GM23338 (cell line): Measurements from ENCODE around the gene GGNBP2.
"Not testable (repeated sequence)": the region's sequence is repeated elsewhere in the genome, so short reads cannot be mapped to it uniquely, and the experiment has no call there.

Source experiments
- CREB1 ChIP-seq: fragments of 250-450 bp; sonication (Bioruptor Pico); IDR thresholded peaks from 2 replicates; pipeline ENCODE4 v1.5.0; 2020; ENCODE audit warnings: low read depth, mild to moderate bottlenecking, moderate library complexity
- EZH2 ChIP-seq: fragments of 200-600 bp; sonication (generic); IDR thresholded peaks from one replicate; pipeline ENCODE4 v1.8.0; 2017; ENCODE audit warnings: antibody characterized with exemption, mild to moderate bottlenecking, low read depth; ENCODE audit not compliant: unreplicated experiment
- EZH2phosphoT487 ChIP-seq: fragments of 200-600 bp; sonication (generic); IDR thresholded peaks from one replicate; pipeline ENCODE4 v1.8.1; 2018; ENCODE audit warnings: antibody characterized with exemption; ENCODE audit not compliant: unreplicated experiment
- JUNB ChIP-seq: IDR thresholded peaks from one replicate; pipeline ENCODE4 v1.6.1; 2016; ENCODE audit warnings: antibody characterized with exemption; ENCODE audit not compliant: unreplicated experiment
- NANOG ChIP-seq: IDR thresholded peaks from 2 replicates; pipeline ENCODE4 v1.6.1; 2016; ENCODE audit warnings: antibody characterized with exemption, borderline replicate concordance
- POLR2AphosphoS5 ChIP-seq: IDR thresholded peaks from 2 replicates; pipeline ENCODE4 v1.6.1; 2016; ENCODE audit warnings: antibody characterized with exemption, low read depth
- STAT1 ChIP-seq: IDR thresholded peaks from one replicate; pipeline ENCODE4 v1.6.1; 2016; ENCODE audit warnings: antibody characterized with exemption; ENCODE audit not compliant: unreplicated experiment
- ZNF114 ChIP-seq: fragments of 250-450 bp; sonication (Bioruptor Pico); IDR thresholded peaks from 2 replicates; pipeline ENCODE4 v1.5.0; 2020; ENCODE audit warnings: mild to moderate bottlenecking, moderate library complexity
- TF ChIP-seq, protein P1 (sequence below): fragments of 250-450 bp; sonication (Bioruptor Pico); IDR thresholded peaks from 2 replicates; pipeline ENCODE4 v1.5.0; 2020; ENCODE audit warnings: mild to moderate bottlenecking, moderate library complexity
- TF ChIP-seq, protein P2 (sequence below), 2 experiments: fragments of 200-600 bp in 1 of 2; sonication (generic) in 1 of 2; conservative IDR thresholded peaks; 2 replicates each; pipeline versions ENCODE4 v1.5.1 to v1.6.1; 2016 to 2017; ENCODE audit warnings: antibody characterized with exemption in 2 of 2, low read depth in 2 of 2, mild to moderate bottlenecking in 2 of 2, moderate library complexity in 1 of 2
- TF ChIP-seq, protein P3 (sequence below): IDR thresholded peaks from one replicate; pipeline ENCODE4 v1.6.1; 2018; ENCODE audit warnings: antibody characterized with exemption; ENCODE audit not compliant: unreplicated experiment
- TF ChIP-seq, protein P4 (sequence below): IDR thresholded peaks from 2 replicates; pipeline ENCODE4 v1.6.1; 2016; ENCODE audit warnings: antibody characterized with exemption

DNA sequence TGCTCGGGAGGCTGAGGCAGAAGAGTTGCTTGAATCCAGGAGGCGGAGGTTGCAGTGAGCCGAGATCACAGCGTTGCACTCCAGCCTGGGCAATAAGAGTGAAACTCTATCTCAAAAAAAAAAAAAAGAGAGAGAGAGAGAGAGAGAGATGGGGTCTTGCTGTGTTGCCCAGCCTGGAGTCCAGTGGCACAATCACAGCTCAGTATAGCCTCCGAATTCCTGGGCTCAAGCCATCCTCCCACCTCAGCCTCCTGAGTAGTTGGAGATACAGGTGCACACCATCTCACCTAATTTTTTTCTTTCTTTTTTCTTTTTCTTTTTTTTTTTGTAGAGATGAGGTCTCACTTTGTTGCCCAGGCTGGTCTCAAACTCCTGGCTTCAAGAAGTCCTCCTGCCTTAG lies 60.3 kb downstream of the GGNBP2 start:
- TF ChIP-seq, protein P1, sequence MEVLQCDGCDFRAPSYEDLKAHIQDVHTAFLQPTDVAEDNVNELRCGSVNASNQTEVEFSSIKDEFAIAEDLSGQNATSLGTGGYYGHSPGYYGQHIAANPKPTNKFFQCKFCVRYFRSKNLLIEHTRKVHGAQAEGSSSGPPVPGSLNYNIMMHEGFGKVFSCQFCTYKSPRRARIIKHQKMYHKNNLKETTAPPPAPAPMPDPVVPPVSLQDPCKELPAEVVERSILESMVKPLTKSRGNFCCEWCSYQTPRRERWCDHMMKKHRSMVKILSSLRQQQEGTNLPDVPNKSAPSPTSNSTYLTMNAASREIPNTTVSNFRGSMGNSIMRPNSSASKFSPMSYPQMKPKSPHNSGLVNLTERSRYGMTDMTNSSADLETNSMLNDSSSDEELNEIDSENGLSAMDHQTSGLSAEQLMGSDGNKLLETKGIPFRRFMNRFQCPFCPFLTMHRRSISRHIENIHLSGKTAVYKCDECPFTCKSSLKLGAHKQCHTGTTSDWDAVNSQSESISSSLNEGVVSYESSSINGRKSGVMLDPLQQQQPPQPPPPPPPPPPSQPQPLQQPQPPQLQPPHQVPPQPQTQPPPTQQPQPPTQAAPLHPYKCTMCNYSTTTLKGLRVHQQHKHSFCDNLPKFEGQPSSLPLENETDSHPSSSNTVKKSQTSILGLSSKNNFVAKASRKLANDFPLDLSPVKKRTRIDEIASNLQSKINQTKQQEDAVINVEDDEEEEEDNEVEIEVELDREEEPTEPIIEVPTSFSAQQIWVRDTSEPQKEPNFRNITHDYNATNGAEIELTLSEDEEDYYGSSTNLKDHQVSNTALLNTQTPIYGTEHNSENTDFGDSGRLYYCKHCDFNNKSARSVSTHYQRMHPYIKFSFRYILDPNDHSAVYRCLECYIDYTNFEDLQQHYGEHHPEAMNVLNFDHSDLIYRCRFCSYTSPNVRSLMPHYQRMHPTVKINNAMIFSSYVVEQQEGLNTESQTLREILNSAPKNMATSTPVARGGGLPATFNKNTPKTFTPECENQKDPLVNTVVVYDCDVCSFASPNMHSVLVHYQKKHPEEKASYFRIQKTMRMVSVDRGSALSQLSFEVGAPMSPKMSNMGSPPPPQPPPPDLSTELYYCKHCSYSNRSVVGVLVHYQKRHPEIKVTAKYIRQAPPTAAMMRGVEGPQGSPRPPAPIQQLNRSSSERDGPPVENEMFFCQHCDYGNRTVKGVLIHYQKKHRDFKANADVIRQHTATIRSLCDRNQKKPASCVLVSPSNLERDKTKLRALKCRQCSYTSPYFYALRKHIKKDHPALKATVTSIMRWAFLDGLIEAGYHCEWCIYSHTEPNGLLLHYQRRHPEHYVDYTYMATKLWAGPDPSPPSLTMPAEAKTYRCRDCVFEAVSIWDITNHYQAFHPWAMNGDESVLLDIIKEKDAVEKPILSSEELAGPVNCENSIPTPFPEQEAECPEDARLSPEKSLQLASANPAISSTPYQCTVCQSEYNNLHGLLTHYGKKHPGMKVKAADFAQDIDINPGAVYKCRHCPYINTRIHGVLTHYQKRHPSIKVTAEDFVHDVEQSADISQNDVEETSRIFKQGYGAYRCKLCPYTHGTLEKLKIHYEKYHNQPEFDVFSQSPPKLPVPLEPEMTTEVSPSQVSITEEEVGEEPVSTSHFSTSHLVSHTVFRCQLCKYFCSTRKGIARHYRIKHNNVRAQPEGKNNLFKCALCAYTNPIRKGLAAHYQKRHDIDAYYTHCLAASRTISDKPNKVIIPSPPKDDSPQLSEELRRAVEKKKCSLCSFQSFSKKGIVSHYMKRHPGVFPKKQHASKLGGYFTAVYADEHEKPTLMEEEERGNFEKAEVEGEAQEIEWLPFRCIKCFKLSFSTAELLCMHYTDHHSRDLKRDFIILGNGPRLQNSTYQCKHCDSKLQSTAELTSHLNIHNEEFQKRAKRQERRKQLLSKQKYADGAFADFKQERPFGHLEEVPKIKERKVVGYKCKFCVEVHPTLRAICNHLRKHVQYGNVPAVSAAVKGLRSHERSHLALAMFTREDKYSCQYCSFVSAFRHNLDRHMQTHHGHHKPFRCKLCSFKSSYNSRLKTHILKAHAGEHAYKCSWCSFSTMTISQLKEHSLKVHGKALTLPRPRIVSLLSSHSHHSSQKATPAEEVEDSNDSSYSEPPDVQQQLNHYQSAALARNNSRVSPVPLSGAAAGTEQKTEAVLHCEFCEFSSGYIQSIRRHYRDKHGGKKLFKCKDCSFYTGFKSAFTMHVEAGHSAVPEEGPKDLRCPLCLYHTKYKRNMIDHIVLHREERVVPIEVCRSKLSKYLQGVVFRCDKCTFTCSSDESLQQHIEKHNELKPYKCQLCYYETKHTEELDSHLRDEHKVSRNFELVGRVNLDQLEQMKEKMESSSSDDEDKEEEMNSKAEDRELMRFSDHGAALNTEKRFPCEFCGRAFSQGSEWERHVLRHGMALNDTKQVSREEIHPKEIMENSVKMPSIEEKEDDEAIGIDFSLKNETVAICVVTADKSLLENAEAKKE: not testable (repeated sequence)
- not testable (repeated sequence) for TF ChIP-seq EZH2, JUNB, POLR2AphosphoS5, STAT1, CREB1, NANOG, EZH2phosphoT487, ZNF114
- TF ChIP-seq, protein P2, sequence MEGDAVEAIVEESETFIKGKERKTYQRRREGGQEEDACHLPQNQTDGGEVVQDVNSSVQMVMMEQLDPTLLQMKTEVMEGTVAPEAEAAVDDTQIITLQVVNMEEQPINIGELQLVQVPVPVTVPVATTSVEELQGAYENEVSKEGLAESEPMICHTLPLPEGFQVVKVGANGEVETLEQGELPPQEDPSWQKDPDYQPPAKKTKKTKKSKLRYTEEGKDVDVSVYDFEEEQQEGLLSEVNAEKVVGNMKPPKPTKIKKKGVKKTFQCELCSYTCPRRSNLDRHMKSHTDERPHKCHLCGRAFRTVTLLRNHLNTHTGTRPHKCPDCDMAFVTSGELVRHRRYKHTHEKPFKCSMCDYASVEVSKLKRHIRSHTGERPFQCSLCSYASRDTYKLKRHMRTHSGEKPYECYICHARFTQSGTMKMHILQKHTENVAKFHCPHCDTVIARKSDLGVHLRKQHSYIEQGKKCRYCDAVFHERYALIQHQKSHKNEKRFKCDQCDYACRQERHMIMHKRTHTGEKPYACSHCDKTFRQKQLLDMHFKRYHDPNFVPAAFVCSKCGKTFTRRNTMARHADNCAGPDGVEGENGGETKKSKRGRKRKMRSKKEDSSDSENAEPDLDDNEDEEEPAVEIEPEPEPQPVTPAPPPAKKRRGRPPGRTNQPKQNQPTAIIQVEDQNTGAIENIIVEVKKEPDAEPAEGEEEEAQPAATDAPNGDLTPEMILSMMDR (conservative IDR thresholded peaks at IDR 0.05; ENCODE audit: low read depth in 2 of 2): not testable (repeated sequence)
- TF ChIP-seq, protein P3, sequence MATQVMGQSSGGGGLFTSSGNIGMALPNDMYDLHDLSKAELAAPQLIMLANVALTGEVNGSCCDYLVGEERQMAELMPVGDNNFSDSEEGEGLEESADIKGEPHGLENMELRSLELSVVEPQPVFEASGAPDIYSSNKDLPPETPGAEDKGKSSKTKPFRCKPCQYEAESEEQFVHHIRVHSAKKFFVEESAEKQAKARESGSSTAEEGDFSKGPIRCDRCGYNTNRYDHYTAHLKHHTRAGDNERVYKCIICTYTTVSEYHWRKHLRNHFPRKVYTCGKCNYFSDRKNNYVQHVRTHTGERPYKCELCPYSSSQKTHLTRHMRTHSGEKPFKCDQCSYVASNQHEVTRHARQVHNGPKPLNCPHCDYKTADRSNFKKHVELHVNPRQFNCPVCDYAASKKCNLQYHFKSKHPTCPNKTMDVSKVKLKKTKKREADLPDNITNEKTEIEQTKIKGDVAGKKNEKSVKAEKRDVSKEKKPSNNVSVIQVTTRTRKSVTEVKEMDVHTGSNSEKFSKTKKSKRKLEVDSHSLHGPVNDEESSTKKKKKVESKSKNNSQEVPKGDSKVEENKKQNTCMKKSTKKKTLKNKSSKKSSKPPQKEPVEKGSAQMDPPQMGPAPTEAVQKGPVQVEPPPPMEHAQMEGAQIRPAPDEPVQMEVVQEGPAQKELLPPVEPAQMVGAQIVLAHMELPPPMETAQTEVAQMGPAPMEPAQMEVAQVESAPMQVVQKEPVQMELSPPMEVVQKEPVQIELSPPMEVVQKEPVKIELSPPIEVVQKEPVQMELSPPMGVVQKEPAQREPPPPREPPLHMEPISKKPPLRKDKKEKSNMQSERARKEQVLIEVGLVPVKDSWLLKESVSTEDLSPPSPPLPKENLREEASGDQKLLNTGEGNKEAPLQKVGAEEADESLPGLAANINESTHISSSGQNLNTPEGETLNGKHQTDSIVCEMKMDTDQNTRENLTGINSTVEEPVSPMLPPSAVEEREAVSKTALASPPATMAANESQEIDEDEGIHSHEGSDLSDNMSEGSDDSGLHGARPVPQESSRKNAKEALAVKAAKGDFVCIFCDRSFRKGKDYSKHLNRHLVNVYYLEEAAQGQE: not testable (repeated sequence)
- TF ChIP-seq, protein P4, sequence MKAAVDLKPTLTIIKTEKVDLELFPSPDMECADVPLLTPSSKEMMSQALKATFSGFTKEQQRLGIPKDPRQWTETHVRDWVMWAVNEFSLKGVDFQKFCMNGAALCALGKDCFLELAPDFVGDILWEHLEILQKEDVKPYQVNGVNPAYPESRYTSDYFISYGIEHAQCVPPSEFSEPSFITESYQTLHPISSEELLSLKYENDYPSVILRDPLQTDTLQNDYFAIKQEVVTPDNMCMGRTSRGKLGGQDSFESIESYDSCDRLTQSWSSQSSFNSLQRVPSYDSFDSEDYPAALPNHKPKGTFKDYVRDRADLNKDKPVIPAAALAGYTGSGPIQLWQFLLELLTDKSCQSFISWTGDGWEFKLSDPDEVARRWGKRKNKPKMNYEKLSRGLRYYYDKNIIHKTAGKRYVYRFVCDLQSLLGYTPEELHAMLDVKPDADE: not testable (repeated sequence)
